Ishikawa (cell line): ENCODE results near the gene SEPTIN10.

Experiments used
- CEBPB ChIP-seq: IDR thresholded peaks from 2 replicates; pipeline ENCODE4 v1.6.1; 2012
- CREB1 ChIP-seq: IDR thresholded peaks from 2 replicates; pipeline ENCODE4 v1.6.1; 2012; ENCODE audit warnings: low read depth
- EGR1 ChIP-seq: IDR thresholded peaks from 2 replicates; pipeline ENCODE4 v1.6.1; 2012
- EP300 ChIP-seq: IDR thresholded peaks from 2 replicates; pipeline ENCODE4 v1.6.1; 2012; ENCODE audit warnings: borderline replicate concordance
- FOXM1 ChIP-seq: IDR thresholded peaks from 2 replicates; pipeline ENCODE4 v1.6.1; 2012; ENCODE audit warnings: low read depth, borderline replicate concordance
- MAX ChIP-seq: IDR thresholded peaks from 2 replicates; pipeline ENCODE4 v1.6.1; 2012
- NFIC ChIP-seq: IDR thresholded peaks from 2 replicates; pipeline ENCODE4 v1.6.1; 2012
- RAD21 ChIP-seq: IDR thresholded peaks from 2 replicates; pipeline ENCODE4 v1.6.1; 2012; ENCODE audit warnings: low read depth
- REST ChIP-seq: IDR thresholded peaks from 2 replicates; pipeline ENCODE4 v1.6.1; 2012; ENCODE audit warnings: low read depth, mild to moderate bottlenecking
- TAF1 ChIP-seq: IDR thresholded peaks from 2 replicates; pipeline ENCODE4 v1.6.1; 2012; ENCODE audit warnings: low read depth, mild to moderate bottlenecking
- TCF12 ChIP-seq: IDR thresholded peaks from 2 replicates; pipeline ENCODE4 v1.6.1; 2012; ENCODE audit warnings: low read depth
- TEAD4 ChIP-seq: IDR thresholded peaks from 2 replicates; pipeline ENCODE4 v1.6.1; 2012
- USF1 ChIP-seq: IDR thresholded peaks from 2 replicates; pipeline ENCODE4 v1.6.1; 2012
- YY1 ChIP-seq: IDR thresholded peaks from 2 replicates; pipeline ENCODE4 v1.6.1; 2012; ENCODE audit warnings: low read depth
- ZBTB7A ChIP-seq: IDR thresholded peaks from 2 replicates; pipeline ENCODE4 v1.6.1; 2012; ENCODE audit warnings: low read depth

SEPTIN10 gene

DNA sequence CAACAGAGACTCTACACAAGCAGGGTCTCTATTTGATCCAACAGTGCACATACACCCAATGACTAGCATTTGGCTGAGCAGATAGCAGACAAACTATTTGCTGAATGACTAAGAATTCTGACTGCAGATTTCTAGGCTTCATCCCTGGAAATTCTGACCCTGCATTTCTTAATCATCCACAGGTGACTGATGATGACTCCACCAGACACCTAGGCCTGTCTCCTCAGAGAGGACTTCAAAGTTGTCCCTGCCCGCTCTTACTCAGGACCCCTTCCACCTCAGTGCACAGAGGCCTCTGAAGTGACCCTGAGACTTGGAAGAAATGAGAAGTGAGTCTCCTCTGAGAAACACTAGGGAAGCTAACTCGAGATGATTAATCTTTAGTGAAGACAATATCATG lies 51.3 kb downstream of the SEPTIN10 start:
- no peak for TF ChIP-seq EP300
- no peak for TF ChIP-seq TEAD4
- TF ChIP-seq USF1: no peak
- no peak for TF ChIP-seq YY1
- no peak for TF ChIP-seq REST
- TF ChIP-seq EGR1: no peak
- no peak for TF ChIP-seq ZBTB7A
- TF ChIP-seq RAD21: no peak
- TF ChIP-seq CEBPB: no peak
- TF ChIP-seq CREB1: no peak
- no peak for TF ChIP-seq TAF1
- TF ChIP-seq MAX: no peak
- TF ChIP-seq FOXM1: no peak
- no peak for TF ChIP-seq NFIC
- TF ChIP-seq TCF12: no peak

- TF ChIP-seq ZBTB7A: no peak
- no peak for TF ChIP-seq EP300
- TF ChIP-seq YY1: no peak
- TF ChIP-seq RAD21: no peak
- TF ChIP-seq CREB1: no peak
- no peak for TF ChIP-seq TAF1
- no peak for TF ChIP-seq NFIC
- no peak for TF ChIP-seq REST
- no peak for TF ChIP-seq TCF12
- TF ChIP-seq FOXM1: no peak
These were observed 53.5 kb downstream of the SEPTIN10 start for GRCh38 chr2:109560265-109560664.

- TF ChIP-seq EP300: no peak
- peak; percentile 44 for TF ChIP-seq CEBPB
- TF ChIP-seq USF1: no peak
- TF ChIP-seq TCF12: no peak
- TF ChIP-seq CREB1: no peak
- no peak for TF ChIP-seq YY1
These were observed 55.5 kb downstream of the SEPTIN10 start for GRCh38 chr2:109558076-109558882.

- no peak for TF ChIP-seq EP300
- TF ChIP-seq RAD21: no peak
- TF ChIP-seq CEBPB: no peak
- no peak for TF ChIP-seq CREB1
- TF ChIP-seq EGR1: no peak
These were observed 56.5 kb downstream of the SEPTIN10 start for GRCh38 chr2:109557309-109557708.

DNA sequence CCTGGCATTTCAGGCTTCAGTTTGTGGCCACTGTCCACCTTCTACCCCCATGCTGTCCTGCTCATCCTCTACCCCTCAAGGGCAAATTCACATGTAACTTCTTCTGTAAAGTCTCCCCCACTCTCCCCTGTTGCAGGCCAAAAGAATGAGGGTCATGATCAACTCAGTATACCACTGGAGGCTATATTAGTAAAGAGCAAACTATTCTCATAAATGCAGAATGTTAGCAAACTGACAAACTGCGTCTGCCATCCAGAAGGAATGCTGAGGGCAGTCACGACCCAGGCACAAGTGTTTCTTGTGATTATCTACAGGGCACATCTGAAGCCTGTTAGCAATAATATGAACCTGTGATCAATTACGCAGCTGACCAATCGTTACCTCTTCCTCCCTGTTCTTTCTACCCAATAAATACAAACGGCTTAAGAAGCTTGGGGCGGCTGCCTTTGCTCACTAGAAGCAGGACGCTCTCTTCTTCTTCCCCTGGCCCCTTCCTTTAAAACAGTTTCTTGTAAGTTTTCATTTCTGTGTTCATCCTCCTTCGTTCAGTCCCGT lies 58.3 kb downstream of the SEPTIN10 start:
- no peak for TF ChIP-seq MAX
- no peak for TF ChIP-seq TAF1
- no peak for TF ChIP-seq CREB1
- TF ChIP-seq YY1: no peak
- no peak for TF ChIP-seq TCF12
- no peak for TF ChIP-seq CEBPB
- no peak for TF ChIP-seq USF1
- TF ChIP-seq TEAD4: no peak
- TF ChIP-seq REST: no peak
- TF ChIP-seq EP300: no peak
- no peak for TF ChIP-seq NFIC
